COLO829 (cell line): ENCODE data around the gene SFXN4.

Experiments
- DNase-seq: peaks from one replicate; pipeline ENCODE4 v3.0.0; 2012; ENCODE audit warnings: low spot score

Gene SFXN4

GRCh38 chr10:119165171-119166117 is at the start of gene SFXN4:
Gene SFXN4, minus strand, starts transcription at chr10:119165714. Its CDS starts 67 bp downstream, at chr10:119165647.
- peak; percentile 16 for DNase-seq

- no peak for DNase-seq
Measured at GRCh38 chr10:119211625-119212441, 46.3 kb upstream of the SFXN4 start.

GRCh38 chr10:119211176-119211575 is 45.7 kb upstream of the SFXN4 start:
- no peak for DNase-seq

GRCh38 chr10:119210633-119211032 is 45.1 kb upstream of the SFXN4 start:
- no peak for DNase-seq

- DNase-seq = no peak
Measured at GRCh38 chr10:119209736-119210355, 44.3 kb upstream of the SFXN4 start.

GRCh38 chr10:119209035-119209735 is 43.7 kb upstream of the SFXN4 start:
- DNase-seq = no peak

- DNase-seq = no peak
Measured at GRCh38 chr10:119208553-119208940, 43.0 kb upstream of the SFXN4 start.

GRCh38 chr10:119207713-119208552 is 42.4 kb upstream of the SFXN4 start:
- DNase-seq = no peak

- peak; percentile 86 for DNase-seq
Measured at GRCh38 chr10:119207366-119207666, 41.8 kb upstream of the SFXN4 start, which contains the start of gene GRK5. Gene GRK5, plus strand, starts transcription at chr10:119207571. Its CDS starts 347 bp downstream, at chr10:119207918.

GRCh38 chr10:119206603-119207365 is 41.3 kb upstream of the SFXN4 start:
- peak; percentile 33 for DNase-seq

GRCh38 chr10:119205894-119206602 is 40.5 kb upstream of the SFXN4 start:
- DNase-seq = peak; percentile 71

- DNase-seq = no peak
Measured at GRCh38 chr10:119203006-119203405, 37.5 kb upstream of the SFXN4 start.

GRCh38 chr10:119201233-119201632 is 35.7 kb upstream of the SFXN4 start:
- DNase-seq = no peak

GRCh38 chr10:119199231-119199992 is 33.9 kb upstream of the SFXN4 start:
- peak; percentile 62 for DNase-seq

GRCh38 chr10:119198438-119198837 is 32.9 kb upstream of the SFXN4 start:
- DNase-seq = no peak

- peak; percentile 51 for DNase-seq
Measured at GRCh38 chr10:119197921-119198320, 32.4 kb upstream of the SFXN4 start.

- no peak for DNase-seq
Measured at GRCh38 chr10:119191881-119192280, 26.4 kb upstream of the SFXN4 start.

GRCh38 chr10:119190954-119191785 is 25.7 kb upstream of the SFXN4 start:
- DNase-seq = no peak
